ENCODE results near the gene TXNDC2.

TXNDC2 gene

GRCh38 chr18:9931678-9932077 is 45.9 kb downstream of the TXNDC2 start:
- no peak for DNase-seq (ENCODE audit: low read depth, low spot score)

- DNase-seq (ENCODE audit: low read depth, low spot score): no peak
These were observed 48.1 kb downstream of the TXNDC2 start for GRCh38 chr18:9933865-9934264.

GRCh38 chr18:9934274-9934673 is 48.5 kb downstream of the TXNDC2 start:
- no peak for DNase-seq (ENCODE audit: low read depth, low spot score)
